ENCODE results near the gene TEFM.
"Not testable (repeated sequence)": the region's sequence is repeated elsewhere in the genome, so short reads cannot be mapped to it uniquely, and the experiment has no call there.

TEFM gene

GRCh38 chr17:30920683-30921543 lies 14.9 kb upstream of the TEFM start:
- no peak for DNase-seq

GRCh38 chr17:30920282-30920681 lies 14.2 kb upstream of the TEFM start:
- no peak for DNase-seq

GRCh38 chr17:30917050-30917449 lies 11.0 kb upstream of the TEFM start:
- no peak for DNase-seq

GRCh38 chr17:30915833-30916611 lies 10.0 kb upstream of the TEFM start:
- no peak for DNase-seq

- DNase-seq = no peak
These were observed 7.9 kb upstream of the TEFM start for GRCh38 chr17:30913955-30914354.

GRCh38 chr17:30910151-30910550 lies 4.1 kb upstream of the TEFM start:
- DNase-seq = not testable (repeated sequence)

GRCh38 chr17:30908717-30909420 lies 2.8 kb upstream of the TEFM start:
- no peak for DNase-seq

- no peak for DNase-seq
These were observed 317 bp downstream of the TEFM start for GRCh38 chr17:30905742-30906100.

- DNase-seq = no peak
These were observed 8.7 kb downstream of the TEFM start for GRCh38 chr17:30897311-30897710.

GRCh38 chr17:30894236-30894635 lies 11.8 kb downstream of the TEFM start:
- DNase-seq = no peak

GRCh38 chr17:30886187-30886586 lies 19.9 kb downstream of the TEFM start:
- DNase-seq = no peak

- no peak for DNase-seq
These were observed 37.0 kb downstream of the TEFM start for GRCh38 chr17:30869005-30869404.

GRCh38 chr17:30864636-30865035 lies 41.4 kb downstream of the TEFM start:
- DNase-seq = no peak

- no peak for DNase-seq
These were observed 47.3 kb downstream of the TEFM start for GRCh38 chr17:30858556-30859250.

GRCh38 chr17:30854146-30854545 lies 51.9 kb downstream of the TEFM start:
- DNase-seq = no peak

All from cortex of kidney (tissue), 1 donor.